ENCODE results near the gene MARCHF3. TPM values are rescaled to one million over a fixed set of nuclear protein-coding genes. Genes with fewer than 3 reads are reported as not detected.

The MARCHF3 gene
- total and polyA plus RNA-seq, 2 of the 13 experiments (the other 11 are each of a cell fraction or from before 2014, with no cell fraction given) = 4.8 to 11.9 TPM

DNA sequence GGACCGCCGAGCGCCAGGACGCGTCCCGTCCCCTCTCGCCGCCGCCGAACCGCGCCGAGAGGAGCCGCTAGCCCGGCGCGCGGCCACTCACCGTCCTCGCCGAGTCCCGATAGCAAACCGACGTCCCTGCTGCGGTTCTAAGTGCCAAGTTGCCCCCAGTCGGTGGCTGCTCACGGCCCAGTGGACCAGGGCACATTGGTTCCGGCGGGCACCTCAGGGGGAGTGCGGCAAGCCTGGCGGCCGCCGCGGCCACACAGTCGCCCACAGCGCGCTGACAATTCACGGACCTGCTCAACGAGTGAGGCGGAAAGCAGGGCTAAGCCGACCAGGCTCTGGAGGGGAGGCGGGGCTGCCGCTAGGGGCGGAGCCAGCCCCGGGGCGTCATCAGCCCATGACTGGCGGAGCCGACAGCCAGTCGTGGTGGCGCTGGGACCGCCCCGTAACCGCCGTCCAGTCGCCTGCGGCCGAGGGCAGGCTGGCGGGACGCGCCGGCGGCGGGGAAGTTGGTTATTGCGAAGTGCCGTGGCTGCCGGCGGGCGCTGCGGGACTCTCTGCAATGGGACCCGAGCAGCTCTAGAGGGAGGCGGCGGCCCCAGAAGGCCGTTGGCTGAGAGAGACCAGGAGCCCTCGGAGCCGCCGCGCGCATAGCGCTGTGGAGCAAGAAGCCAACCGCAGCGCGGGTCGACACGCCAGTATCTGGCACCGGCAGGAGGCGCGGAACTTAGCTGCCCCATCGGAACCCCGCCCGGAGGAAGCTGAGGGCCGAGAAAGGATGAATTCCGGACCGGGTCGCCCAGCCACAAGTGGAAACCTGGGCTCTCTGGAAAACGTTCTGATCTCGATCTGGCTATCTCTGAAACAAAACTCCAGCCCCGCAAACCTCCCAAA, at the start of gene MARCHF3 (continued):
- peak; percentile 48; the same call in 1 of the 2 replicates for TF ChIP-seq HINFP (CRISPR knock-in tag; IDR thresholded peaks at IDR 0.05; ENCODE audit: low read depth)
- no peak for TF ChIP-seq ZBTB10 (CRISPR knock-in tag; IDR thresholded peaks at IDR 0.05; ENCODE audit: borderline replicate concordance)
- peak; percentile 68; the same call in 1 of the 2 replicates for TF ChIP-seq REPIN1 (CRISPR knock-in tag; IDR thresholded peaks at IDR 0.05; ENCODE audit: borderline replicate concordance, low read depth)
- peak in 1 of 2 experiments; percentile 78; a peak in 1 of 4 replicates for TF ChIP-seq KLF16 (CRISPR knock-in tag; IDR thresholded peaks at IDR 0.05)
- TF ChIP-seq, protein P1, sequence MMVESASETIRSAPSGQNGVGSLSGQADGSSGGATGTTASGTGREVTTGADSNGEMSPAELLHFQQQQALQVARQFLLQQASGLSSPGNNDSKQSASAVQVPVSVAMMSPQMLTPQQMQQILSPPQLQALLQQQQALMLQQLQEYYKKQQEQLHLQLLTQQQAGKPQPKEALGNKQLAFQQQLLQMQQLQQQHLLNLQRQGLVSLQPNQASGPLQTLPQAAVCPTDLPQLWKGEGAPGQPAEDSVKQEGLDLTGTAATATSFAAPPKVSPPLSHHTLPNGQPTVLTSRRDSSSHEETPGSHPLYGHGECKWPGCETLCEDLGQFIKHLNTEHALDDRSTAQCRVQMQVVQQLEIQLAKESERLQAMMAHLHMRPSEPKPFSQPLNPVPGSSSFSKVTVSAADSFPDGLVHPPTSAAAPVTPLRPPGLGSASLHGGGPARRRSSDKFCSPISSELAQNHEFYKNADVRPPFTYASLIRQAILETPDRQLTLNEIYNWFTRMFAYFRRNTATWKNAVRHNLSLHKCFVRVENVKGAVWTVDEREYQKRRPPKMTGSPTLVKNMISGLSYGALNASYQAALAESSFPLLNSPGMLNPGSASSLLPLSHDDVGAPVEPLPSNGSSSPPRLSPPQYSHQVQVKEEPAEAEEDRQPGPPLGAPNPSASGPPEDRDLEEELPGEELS (CRISPR knock-in tag; IDR thresholded peaks at IDR 0.05) = no peak
- no peak; the same call in 1 of the 2 replicates for TF ChIP-seq ZNF276 (CRISPR knock-in tag; IDR thresholded peaks at IDR 0.05; ENCODE audit: low read depth)
- TF ChIP-seq GABPB1 (CRISPR knock-in tag; IDR thresholded peaks at IDR 0.05) = peak; percentile 80
- no peak for TF ChIP-seq ZNF280D (CRISPR knock-in tag; IDR thresholded peaks at IDR 0.05)
- no peak for TF ChIP-seq ZNF629 (CRISPR knock-in tag; conservative IDR thresholded peaks at IDR 0.05)
- TF ChIP-seq ZNF136 (CRISPR knock-in tag; IDR thresholded peaks at IDR 0.05; ENCODE audit: low read depth) = peak; percentile 58; the same call in 1 of the 2 replicates
- TF ChIP-seq SMAD9 (CRISPR knock-in tag; IDR thresholded peaks at IDR 0.05) = no peak
- peak; percentile 29 for TF ChIP-seq GABPA (IDR thresholded peaks at IDR 0.05; ENCODE audit: low read depth, low read length)
- 0 out of 2 replicates have a peak, but pooled peaks have one; percentile 32 for TF ChIP-seq GABPA (CRISPR knock-in tag; IDR thresholded peaks at IDR 0.05; ENCODE audit: low read depth)
- peak; percentile 39; the same call in 1 of the 2 replicates for TF ChIP-seq TARDBP (CRISPR knock-in tag; IDR thresholded peaks at IDR 0.05)
- TF ChIP-seq AGO1 (IDR thresholded peaks at IDR 0.05; ENCODE audit: low read depth, low read length, poor library complexity, severe bottlenecking) = peak; percentile 22
